Measurements from ENCODE around the gene COBL.

Gene COBL

GRCh38 chr7:51111241-51111940 is 205.2 kb downstream of the COBL start:
- ATAC-seq = no peak

- no peak for ATAC-seq
Measured at GRCh38 chr7:51108134-51108533, 208.5 kb downstream of the COBL start.

- no peak for ATAC-seq
Measured at GRCh38 chr7:51104278-51104677, 212.3 kb downstream of the COBL start.

GRCh38 chr7:51103718-51104117 is 212.9 kb downstream of the COBL start:
- no peak for ATAC-seq

- no peak for ATAC-seq
Measured at GRCh38 chr7:51102828-51103227, 213.8 kb downstream of the COBL start.

GRCh38 chr7:51101111-51101757 is 215.4 kb downstream of the COBL start:
- no peak for ATAC-seq

- ATAC-seq = no peak
Measured at GRCh38 chr7:51090411-51090810, 226.2 kb downstream of the COBL start.

GRCh38 chr7:51085034-51085692 is 231.4 kb downstream of the COBL start:
- ATAC-seq = no peak

GRCh38 chr7:51084121-51084520 is 232.5 kb downstream of the COBL start:
- ATAC-seq = no peak

- ATAC-seq = no peak
Measured at GRCh38 chr7:51082940-51083533, 233.6 kb downstream of the COBL start.

- no peak for ATAC-seq
Measured at GRCh38 chr7:51082096-51082840, 234.3 kb downstream of the COBL start.

- no peak for ATAC-seq
Measured at GRCh38 chr7:51081270-51081890, 235.2 kb downstream of the COBL start.

- ATAC-seq = no peak
Measured at GRCh38 chr7:51080622-51081269, 235.9 kb downstream of the COBL start.

- no peak for ATAC-seq
Measured at GRCh38 chr7:51080216-51080615, 236.4 kb downstream of the COBL start.

- no peak for ATAC-seq
Measured at GRCh38 chr7:51079494-51079893, 237.1 kb downstream of the COBL start.

- no peak for ATAC-seq
Measured at GRCh38 chr7:51078653-51079052, 238.0 kb downstream of the COBL start.

- no peak for ATAC-seq
Measured at GRCh38 chr7:51077987-51078370, 238.6 kb downstream of the COBL start.

GRCh38 chr7:51077316-51077986 is 239.2 kb downstream of the COBL start:
- ATAC-seq = no peak

- no peak for ATAC-seq
Measured at GRCh38 chr7:51075681-51076580, 240.7 kb downstream of the COBL start.

GRCh38 chr7:51073171-51073570 is 243.4 kb downstream of the COBL start:
- ATAC-seq = no peak
